CD14-positive monocyte (primary cell): ENCODE results near the gene MAD2L1. TPM values are rescaled to one million over a fixed set of nuclear protein-coding genes. Genes with fewer than 3 reads are reported as not detected.

Experiments used
- DNase-seq, 3 donors: peaks; one replicate each; pipeline ENCODE4 v3.0.0-alpha.2; 2011 to 2022
- H2AFZ ChIP-seq: 2 replicates; pipeline ENCODE4 v1.6.0; 2012; ENCODE audit warnings: mild to moderate bottlenecking, low read depth, low read length, inconsistent platforms; ENCODE audit not compliant: insufficient read depth, poor library complexity, severe bottlenecking
- H3K27ac ChIP-seq, 2 donors: 1 replicate in 1 of 2; 2 replicates in 1 of 2; pipeline ENCODE4 v1.5.1; 2012 to 2013; ENCODE audit warnings: low read length in 2 of 2, control low read depth in 1 of 2, inconsistent platforms in 1 of 2, low read depth in 1 of 2, mild to moderate bottlenecking in 1 of 2
- H3K27me3 ChIP-seq, 2 donors: one replicate each; pipeline versions ENCODE4 v1.6.0 to v1.6.1; 2011 to 2013; ENCODE audit warnings: low read length in 2 of 2; ENCODE audit not compliant: control insufficient read depth in 2 of 2, insufficient read depth in 2 of 2
- H3K36me3 ChIP-seq, 2 donors: replicated peaks in 1 of 2; 1 replicate in 1 of 2; 2 replicates in 1 of 2; pipeline versions ENCODE4 v1.5.1 to v1.6.1; 2012 to 2013; ENCODE audit warnings: low read length in 2 of 2, control low read depth in 1 of 2, inconsistent platforms in 1 of 2, mild to moderate bottlenecking in 1 of 2; ENCODE audit not compliant: insufficient read depth in 2 of 2, control insufficient read depth in 1 of 2
- H3K4me1 ChIP-seq, 2 donors: 1 replicate in 1 of 2; 2 replicates in 1 of 2; pipeline versions ENCODE4 v1.5.1 to v1.6.1; 2012 to 2013; ENCODE audit warnings: low read length in 2 of 2, control low read depth in 1 of 2, inconsistent platforms in 1 of 2, mild to moderate bottlenecking in 1 of 2, moderate library complexity in 1 of 2; ENCODE audit not compliant: insufficient read depth in 2 of 2, control insufficient read depth in 1 of 2
- H3K4me2 ChIP-seq: replicated peaks from 2 replicates; pipeline ENCODE3; 2012; ENCODE audit warnings: low read length, moderate library complexity, mild to moderate bottlenecking; ENCODE audit not compliant: poor library complexity, severe bottlenecking; ENCODE audit errors: extremely low read depth
- H3K4me3 ChIP-seq, 3 experiments: fragments of 200-600 bp in 1 of 3; sonication (generic) in 1 of 3; replicated peaks in 1 of 3; 1 replicate in 2 of 3; 2 replicates in 1 of 3; pipeline ENCODE4 v1.5.1; 2011 to 2013; ENCODE audit warnings: low read length in 3 of 3, mild to moderate bottlenecking in 3 of 3, control low read depth in 2 of 3, low read depth in 2 of 3, inconsistent platforms in 1 of 3, moderate library complexity in 1 of 3
- H3K79me2 ChIP-seq: 2 replicates; pipeline ENCODE4 v1.6.0; 2012; ENCODE audit warnings: mild to moderate bottlenecking, control low read depth, inconsistent platforms, low read length, moderate library complexity; ENCODE audit not compliant: insufficient read depth
- H3K9ac ChIP-seq: 2 replicates; pipeline ENCODE4 v1.6.0; 2017; ENCODE audit warnings: low read length, mild to moderate bottlenecking; ENCODE audit not compliant: insufficient read depth, poor library complexity, severe bottlenecking
- H3K9me3 ChIP-seq, 2 donors: replicated peaks in 1 of 2; 1 replicate in 1 of 2; 2 replicates in 1 of 2; pipeline versions ENCODE4 v1.5.1 to v1.6.1; 2012 to 2013; ENCODE audit warnings: low read length in 2 of 2, control low read depth in 1 of 2; ENCODE audit not compliant: control insufficient read depth in 1 of 2, insufficient read depth in 1 of 2
- H4K20me1 ChIP-seq: 2 replicates; pipeline ENCODE4 v1.6.0; 2012; ENCODE audit warnings: mild to moderate bottlenecking, low read length, control low read depth, moderate library complexity; ENCODE audit not compliant: insufficient read depth
- H3K27ac Mint-ChIP-seq, 7 donors: one replicate each; pipeline ENCODE4 v1.8.0; 2020; ENCODE audit warnings: mild to moderate bottlenecking in 7 of 7, mixed read lengths in 7 of 7, moderate library complexity in 6 of 7, inconsistent platforms in 2 of 7
- H3K27me3 Mint-ChIP-seq, 3 donors: one replicate each; pipeline ENCODE4 v1.8.0; 2021 to 2022; ENCODE audit warnings: low read depth in 3 of 3, mild to moderate bottlenecking in 3 of 3, mixed read lengths in 3 of 3, moderate library complexity in 3 of 3, inconsistent platforms in 1 of 3
- H3K36me3 Mint-ChIP-seq, 2 donors: one replicate each; pipeline ENCODE4 v1.8.0; 2020; ENCODE audit warnings: mixed read lengths in 2 of 2, inconsistent platforms in 1 of 2, mild to moderate bottlenecking in 1 of 2
- H3K4me1 Mint-ChIP-seq: one replicate; pipeline ENCODE4 v1.8.0; 2020; ENCODE audit warnings: mild to moderate bottlenecking, mixed read lengths
- H3K4me3 Mint-ChIP-seq, 2 donors: one replicate each; pipeline ENCODE4 v1.8.0; 2020; ENCODE audit warnings: mild to moderate bottlenecking in 2 of 2, mixed read lengths in 2 of 2, moderate library complexity in 1 of 2
- H3K9me3 Mint-ChIP-seq, 7 donors: one replicate each; pipeline ENCODE4 v1.8.0; 2020 to 2022; ENCODE audit warnings: mixed read lengths in 7 of 7, mild to moderate bottlenecking in 6 of 7, moderate library complexity in 6 of 7, inconsistent platforms in 2 of 7
- CTCF ChIP-seq: fragments of 200-600 bp; IDR thresholded peaks from one replicate; pipeline ENCODE4 v1.8.0; 2022; ENCODE audit warnings: antibody characterized with exemption, mild to moderate bottlenecking
- WGBS: methylation state at CpG from one replicate; pipeline ENCODE4 v1.1.5; 2013; ENCODE audit warnings: missing lambda C conversion rate; ENCODE audit not compliant: insufficient coverage; 5-methylcytosine and 5-hydroxymethylcytosine counted together
- intact Hi-C, 2 donors: fragments of 100-400 bp; cut with micrococcal nuclease; formaldehyde crosslinking; loops; one replicate each; pipeline versions ENCODE4 v1.15.0 to v1.15.1; 2023
- polyA plus RNA-seq, 3 donors: library from polyadenylated mRNA; depleted of rRNA in 1 of 3; unstranded in 2 of 3; stranded (reverse) in 1 of 3; fragments of 300-500 nt in 2 of 3; fragments of >200 nt in 1 of 3; fragmentation: Illumina TruSeq in 2 of 3; gene quantifications; 1 replicate in 2 of 3; 2 replicates in 1 of 3; pipeline ENCODE4 v1.2.3, GENCODE V29; 2012 to 2021

MAD2L1 gene
- polyA plus RNA-seq, 3 donors = 0.16 to 0.82 (median 0.67) TPM

- Histone ChIP-seq H3K79me2 (peaks cover 52% of the 10 kb centered on the region), H3K4me2 (no peak overlapping the region), H3K36me3 (peaks cover 3 to 39% of the 10 kb centered on the region in 2 donors), H3K9ac (no peak overlapping the region), H3K9me3 (no peaks in the 10 kb centered on the region), H4K20me1 (no peaks in the 10 kb centered on the region), H3K4me1 (peaks cover 13 to 23% of the 10 kb centered on the region in 2 donors), H3K4me3 (no peak overlapping the region), H3K27me3 (no peaks in the 10 kb centered on the region), H3K27ac (peak overlapping the region in 1 of 2 donors; percentile 43), H2AFZ (peak overlapping the region; percentile 11)
- Mint-ChIP-seq H3K27me3 (no peaks in the 10 kb centered on the region), H3K4me3 (no peak overlapping the region), H3K27ac (peak overlapping the region in 2 of 7 donors; percentile 24 to 28), H3K36me3 (peaks cover 9 to 26% of the 10 kb centered on the region in 2 donors), H3K9me3 (peaks cover 0 to 3% (median 0%) of the 10 kb centered on the region in 7 donors), H3K4me1 (peaks cover 20% of the 10 kb centered on the region)
- intact Hi-C loops = no loop called here
- no peak for TF ChIP-seq CTCF
- 85% methylated on average over 3 of the region's 5 CpGs for whole genome bisulfite sequencing
- no peak for DNase-seq
Measured at GRCh38 chr4:120062663-120063195, 3.9 kb downstream of the MAD2L1 start.

GRCh38 chr4:120059036-120059435, 7.6 kb downstream of the MAD2L1 start:
- intact Hi-C loops = no loop called here
- H3K27ac Mint-ChIP-seq = no peak overlapping the region
- no peaks in the 10 kb centered on the region for H4K20me1 ChIP-seq

More at GRCh38 chr4:120059036-120059435, 7.6 kb downstream of the MAD2L1 start:
- Histone ChIP-seq H3K36me3 (peaks cover 3 to 48% of the 10 kb centered on the region in 2 donors), H3K9ac (no peak overlapping the region), H3K27me3 (no peaks in the 10 kb centered on the region), H2AFZ (no peak overlapping the region), H3K79me2 (peaks cover 29% of the 10 kb centered on the region), H3K4me3 (no peak overlapping the region), H3K9me3 (no peaks in the 10 kb centered on the region), H3K4me1 (peaks cover 4 to 6% of the 10 kb centered on the region in 2 donors), H3K4me2 (no peak overlapping the region), H3K27ac (no peak overlapping the region)
- WGBS = 100% methylated on average over 1 of the region's 1 CpG
- H3K4me1 Mint-ChIP-seq = peaks cover 13% of the 10 kb centered on the region
- no peaks in the 10 kb centered on the region for H3K9me3 Mint-ChIP-seq
- no peak for DNase-seq
- no peak for TF ChIP-seq CTCF
- H3K4me3 Mint-ChIP-seq = no peak overlapping the region
- H3K27me3 Mint-ChIP-seq = peaks cover 0 to 2% (median 0%) of the 10 kb centered on the region in 3 donors
- peaks cover 9 to 26% of the 10 kb centered on the region in 2 donors for H3K36me3 Mint-ChIP-seq
